Neural progenitor cell (in vitro differentiated cells): Measurements from ENCODE around the gene GOT1.

Experiments
- EZH2 ChIP-seq: fragments of 200-600 bp; sonication (generic); IDR thresholded peaks from 2 replicates; pipeline ENCODE4 v1.6.1; 2017; ENCODE audit warnings: antibody characterized with exemption, mild to moderate bottlenecking, moderate library complexity
- EZH2phosphoT487 ChIP-seq: fragments of 200-600 bp; sonication (generic); IDR thresholded peaks from 2 replicates; pipeline ENCODE4 v1.6.1; 2017; ENCODE audit warnings: antibody characterized with exemption
- TF ChIP-seq, protein P1 (sequence below): fragments of 200-600 bp; sonication (generic); IDR thresholded peaks from 2 replicates; pipeline ENCODE4 v1.5.1; 2017; ENCODE audit warnings: antibody characterized with exemption, mild to moderate bottlenecking

DNA sequence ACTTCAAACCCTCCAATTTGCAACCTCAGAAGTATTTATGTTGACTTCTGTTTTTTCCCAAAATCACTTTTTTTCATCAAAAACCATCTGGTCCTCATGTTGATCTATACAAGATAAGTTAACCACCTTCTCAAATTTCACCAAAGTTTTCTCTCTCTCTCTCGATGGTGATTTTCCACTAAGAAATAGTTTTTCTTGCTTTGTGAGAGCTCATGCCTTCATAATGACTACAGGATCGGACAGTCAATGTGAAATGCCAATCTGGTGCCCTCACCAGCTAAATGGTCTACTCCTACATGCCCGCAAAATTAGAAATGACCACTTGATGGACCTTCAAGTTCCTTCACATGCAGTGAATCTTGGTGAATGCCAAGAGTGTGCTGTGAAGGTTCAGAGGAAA is 60.9 kb downstream of the GOT1 start:
- TF ChIP-seq, protein P1, sequence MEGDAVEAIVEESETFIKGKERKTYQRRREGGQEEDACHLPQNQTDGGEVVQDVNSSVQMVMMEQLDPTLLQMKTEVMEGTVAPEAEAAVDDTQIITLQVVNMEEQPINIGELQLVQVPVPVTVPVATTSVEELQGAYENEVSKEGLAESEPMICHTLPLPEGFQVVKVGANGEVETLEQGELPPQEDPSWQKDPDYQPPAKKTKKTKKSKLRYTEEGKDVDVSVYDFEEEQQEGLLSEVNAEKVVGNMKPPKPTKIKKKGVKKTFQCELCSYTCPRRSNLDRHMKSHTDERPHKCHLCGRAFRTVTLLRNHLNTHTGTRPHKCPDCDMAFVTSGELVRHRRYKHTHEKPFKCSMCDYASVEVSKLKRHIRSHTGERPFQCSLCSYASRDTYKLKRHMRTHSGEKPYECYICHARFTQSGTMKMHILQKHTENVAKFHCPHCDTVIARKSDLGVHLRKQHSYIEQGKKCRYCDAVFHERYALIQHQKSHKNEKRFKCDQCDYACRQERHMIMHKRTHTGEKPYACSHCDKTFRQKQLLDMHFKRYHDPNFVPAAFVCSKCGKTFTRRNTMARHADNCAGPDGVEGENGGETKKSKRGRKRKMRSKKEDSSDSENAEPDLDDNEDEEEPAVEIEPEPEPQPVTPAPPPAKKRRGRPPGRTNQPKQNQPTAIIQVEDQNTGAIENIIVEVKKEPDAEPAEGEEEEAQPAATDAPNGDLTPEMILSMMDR = no peak
- no peak for TF ChIP-seq EZH2
- no peak for TF ChIP-seq EZH2phosphoT487
